NCI-H510A (cell line): ENCODE measurements around the gene CROCC2.

Source experiments
- DNase-seq: peaks from one replicate; lab custom pipeline; 2025; lab: John Stamatoyannopoulos, UW

Gene CROCC2

DNA sequence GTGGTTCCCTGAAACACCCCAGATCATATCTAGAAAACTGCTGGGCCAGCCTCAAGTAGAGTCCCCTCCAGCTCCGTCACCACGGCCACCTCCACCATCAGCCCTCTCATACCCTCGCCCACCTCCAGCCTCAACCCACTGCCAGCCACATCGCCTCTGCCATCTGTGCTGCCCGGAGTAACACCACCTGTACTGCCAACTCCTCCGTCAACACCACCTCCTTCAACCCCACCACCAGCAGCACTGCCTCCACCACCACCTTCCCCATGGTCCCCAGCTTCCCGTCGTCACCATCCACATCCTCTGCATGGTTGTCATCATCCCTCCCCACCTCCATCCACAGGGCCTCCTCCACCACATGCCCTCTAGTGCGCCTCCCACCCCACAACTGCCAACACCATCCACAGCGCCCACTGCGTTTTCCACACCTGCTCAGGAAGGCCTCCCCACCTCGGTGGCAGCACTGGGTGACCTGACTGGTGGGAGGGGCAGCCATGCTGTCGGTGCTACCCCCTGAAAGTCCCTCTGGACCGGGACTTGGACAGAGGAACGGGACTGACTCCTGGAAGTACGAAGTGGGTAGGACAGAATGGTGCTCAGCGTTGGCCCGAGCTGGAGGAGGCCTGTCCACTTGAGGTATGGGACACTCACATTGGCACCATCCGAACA lies 93.9 kb downstream of the CROCC2 start:
- no peak for DNase-seq

DNA sequence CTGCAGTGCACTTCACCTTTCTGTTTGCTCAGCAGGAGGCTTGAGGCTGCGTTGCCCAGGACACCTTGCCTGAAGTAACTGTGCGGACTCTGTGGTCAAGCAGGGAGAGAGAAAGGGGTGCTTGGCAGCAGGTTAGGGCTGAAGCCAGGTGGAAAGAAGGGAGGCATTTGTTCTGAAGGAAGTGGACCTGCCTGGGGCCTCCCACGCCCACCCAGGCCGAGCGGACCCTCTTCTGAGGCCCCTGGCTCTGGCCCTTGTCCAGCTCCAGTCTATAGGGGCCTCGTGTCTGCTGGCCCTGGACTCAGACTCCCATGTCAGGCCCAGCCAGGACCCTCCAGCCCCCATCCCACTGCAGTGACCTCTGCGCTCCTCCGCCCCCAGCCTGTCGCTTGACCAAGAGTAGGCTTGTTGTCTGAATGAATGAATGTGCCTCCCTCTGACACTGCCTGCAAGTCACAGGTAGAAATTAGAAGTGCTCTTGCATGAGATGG lies 94.7 kb downstream of the CROCC2 start:
- no peak for DNase-seq

DNA sequence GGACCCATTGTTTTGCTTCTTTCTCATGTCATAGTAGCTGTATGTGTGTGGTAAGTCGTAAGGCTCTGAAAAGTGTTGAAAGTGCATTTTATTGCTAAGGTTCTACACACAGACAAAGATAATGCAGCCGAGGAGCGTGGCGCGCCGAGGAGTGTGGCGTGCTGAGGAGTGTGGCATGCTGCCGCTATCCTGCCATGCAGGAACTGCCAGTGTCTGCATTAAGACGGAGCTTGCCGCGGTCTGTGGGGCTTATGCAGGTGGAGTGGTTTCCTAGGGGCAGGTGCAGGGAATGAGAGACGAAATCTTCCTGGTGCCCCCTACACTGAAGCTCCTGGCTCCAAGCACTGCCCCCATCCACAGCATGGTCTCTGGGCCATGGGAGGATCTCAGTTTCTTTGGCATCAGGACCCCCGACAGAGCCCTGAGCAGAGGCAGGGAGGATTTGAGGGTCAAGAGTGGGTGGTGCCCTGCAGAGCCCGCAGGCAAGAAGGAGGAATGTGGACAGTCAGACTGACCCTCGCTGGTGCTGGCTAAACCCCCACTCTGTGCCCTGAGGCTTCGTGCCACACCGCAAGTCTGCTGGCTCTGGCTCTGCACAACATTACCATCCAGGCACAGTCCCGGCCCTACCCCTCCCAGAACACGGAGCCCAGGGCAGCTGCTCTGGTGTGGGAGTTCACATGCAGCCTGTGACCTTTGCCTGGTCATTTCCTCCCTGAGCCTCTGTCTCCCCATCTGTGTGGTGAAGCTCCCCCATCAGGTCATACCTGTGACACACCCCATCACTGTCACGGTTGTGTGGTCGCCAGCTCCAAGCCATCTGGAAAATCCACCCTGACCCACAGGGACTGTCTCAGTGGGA lies 95.5 kb downstream of the CROCC2 start:
- DNase-seq, result no peak

DNA sequence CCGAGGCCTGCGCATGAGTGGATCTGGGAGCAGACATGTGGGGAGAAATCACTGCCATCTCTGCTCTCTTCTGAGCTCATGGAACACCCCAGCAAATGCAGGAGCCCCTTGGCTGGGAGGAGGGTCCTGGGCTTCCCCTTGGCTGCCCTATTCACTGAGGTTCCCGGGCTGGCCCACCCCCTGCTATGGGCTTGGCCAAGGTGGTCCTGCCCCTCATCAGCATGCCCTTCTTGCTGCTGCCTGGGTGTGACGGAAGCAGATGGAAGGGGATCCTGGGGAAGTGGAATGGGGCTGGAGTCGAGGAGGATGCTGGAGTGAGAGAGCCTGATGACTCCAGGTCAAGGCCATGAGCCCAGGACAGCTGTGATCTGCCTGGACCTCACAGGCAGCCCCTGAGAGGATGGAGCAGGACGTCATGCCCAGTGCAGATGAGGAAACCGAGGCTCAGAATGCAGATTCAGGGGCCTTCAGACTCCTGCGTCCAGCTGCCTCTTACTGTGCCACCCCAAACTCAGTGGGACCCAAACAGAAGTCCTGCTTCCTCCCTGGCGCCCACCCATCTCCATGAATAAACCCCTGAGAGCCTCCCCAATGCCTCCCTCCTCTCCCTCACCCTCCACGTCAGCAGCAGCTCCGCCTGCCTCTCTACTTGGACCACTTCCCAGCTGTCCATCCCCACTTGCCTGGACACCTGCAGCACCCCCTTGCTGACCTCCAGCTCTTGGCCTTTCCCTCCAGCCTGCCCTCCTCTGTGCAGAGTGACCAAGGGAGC lies 96.3 kb downstream of the CROCC2 start:
- DNase-seq, result no peak

DNA sequence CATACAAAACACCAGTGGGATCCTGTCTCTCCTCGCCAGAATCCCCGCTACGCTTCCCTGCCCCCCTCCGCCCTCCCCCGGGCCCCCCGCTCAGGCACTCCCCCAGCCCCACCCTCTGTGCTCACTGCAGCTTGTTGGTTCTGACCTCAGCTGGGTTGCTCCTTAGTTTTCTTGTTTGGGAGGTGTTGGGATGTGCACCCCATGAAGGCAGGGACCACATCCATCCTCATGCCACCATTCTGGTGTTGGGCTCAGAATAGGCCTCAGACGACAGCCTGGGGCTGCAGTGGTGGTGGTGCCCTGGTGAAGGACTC lies 96.9 kb downstream of the CROCC2 start:
- DNase-seq, result no peak

DNA sequence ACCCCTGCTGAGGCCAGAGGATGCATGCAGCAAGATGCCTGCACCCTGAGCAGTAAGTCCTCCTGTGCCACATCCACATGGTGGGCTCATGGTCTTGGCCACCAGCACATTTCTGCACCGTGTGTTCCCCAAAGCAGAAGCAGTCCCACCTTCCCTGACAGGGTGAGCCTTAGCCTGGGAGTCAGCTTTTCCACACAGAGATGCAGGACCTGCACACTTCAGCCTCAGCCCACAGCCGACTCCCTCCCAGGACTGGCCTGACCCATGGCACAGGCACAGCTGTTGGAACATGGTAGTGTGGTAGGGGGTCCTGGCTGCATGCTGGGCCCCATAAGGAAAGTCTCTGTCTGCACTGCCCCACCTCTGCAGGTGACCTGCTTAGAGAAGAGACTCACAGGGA lies 97.2 kb downstream of the CROCC2 start:
- no peak for DNase-seq

DNA sequence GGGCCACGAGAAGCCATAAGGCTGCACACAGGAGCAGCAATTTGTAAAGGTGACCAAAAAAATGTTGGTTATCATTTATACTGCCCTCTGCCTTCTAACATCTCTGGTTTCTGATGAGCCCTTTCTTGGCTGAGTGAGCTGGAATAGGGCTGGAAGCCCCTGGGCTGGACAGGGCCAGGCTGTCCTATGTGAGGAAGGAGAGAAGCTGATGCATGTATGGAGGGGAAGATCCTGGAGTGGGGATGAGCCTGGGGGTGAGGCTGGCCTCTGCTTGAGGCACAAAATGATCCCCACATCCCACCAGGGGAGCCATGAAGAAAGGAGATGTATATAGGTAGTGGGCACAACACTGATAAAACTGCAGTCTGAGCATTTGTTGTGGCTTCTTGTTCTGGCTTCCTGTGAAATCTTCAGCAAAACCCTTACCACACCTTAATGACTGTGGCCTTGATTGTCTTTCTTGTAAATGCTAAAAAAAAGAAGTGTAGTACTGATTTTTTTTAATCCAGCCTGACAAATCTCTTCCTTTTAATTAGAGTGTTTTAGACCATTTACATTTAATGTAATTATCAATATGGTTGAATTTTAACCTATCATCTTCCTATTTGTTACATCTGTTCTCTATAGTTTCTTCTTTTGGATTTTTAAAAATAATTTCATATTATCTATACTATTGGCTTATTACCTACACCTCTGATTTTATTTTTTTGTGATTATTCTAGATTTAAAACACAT lies 97.9 kb downstream of the CROCC2 start:
- no peak for DNase-seq

DNA sequence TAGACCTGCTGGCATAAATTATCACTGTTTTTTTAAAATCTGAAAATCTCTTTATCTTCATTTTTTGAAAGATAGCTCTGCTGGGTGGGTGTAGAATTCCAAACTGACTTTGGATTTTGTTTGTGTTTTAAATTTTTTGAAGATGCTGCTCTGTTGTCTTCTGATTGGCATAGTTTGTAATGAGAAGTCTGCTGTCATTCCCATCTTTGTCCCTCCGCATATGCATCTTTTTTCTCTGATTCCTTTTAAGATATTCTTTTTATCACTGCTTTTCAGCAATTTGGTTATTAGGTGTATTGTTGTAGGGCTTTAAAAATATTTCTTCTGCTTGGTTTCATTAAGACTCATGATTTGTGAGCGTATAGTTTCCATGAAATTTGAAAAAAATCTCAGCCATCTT lies 99.4 kb downstream of the CROCC2 start:
- no peak for DNase-seq

DNA sequence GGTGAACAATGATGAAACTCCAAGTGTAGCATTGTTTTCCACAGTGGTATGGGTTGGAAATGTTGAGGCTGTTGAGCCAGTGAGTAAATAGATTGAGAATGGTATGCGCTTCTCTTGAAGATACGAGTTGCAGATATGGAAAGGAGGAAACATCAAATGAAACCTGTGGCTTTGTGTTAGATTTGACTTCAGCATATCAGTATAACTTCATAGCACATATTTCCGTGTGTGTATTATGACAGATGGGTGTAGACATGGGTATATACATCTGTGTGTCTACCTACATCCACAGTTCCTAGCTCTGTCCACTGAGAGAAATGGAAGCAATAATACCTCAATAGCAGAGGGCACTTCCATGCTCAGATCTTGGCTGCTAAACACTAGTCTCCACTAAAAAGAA lies 100.3 kb downstream of the CROCC2 start:
- DNase-seq, result no peak

DNA sequence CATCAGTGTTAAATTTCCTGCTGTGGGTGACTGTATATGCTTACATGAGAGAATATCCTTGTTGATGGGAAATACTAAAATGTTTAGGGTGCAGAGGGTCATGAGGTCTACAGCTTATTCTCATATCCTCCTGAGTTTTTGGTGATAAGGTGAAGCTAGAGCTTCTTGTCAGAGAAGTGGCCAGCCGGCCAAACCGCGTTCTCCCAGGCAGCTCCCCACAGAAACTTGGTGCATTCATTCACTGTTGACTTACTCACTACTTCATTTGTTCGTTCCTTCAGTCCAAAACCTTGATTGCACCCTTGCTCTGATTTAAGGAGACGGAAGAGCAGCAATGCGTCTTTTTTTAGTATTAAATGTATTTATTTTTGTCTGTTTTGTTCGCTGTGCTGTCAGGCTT lies 101.0 kb downstream of the CROCC2 start:
- no peak for DNase-seq

DNA sequence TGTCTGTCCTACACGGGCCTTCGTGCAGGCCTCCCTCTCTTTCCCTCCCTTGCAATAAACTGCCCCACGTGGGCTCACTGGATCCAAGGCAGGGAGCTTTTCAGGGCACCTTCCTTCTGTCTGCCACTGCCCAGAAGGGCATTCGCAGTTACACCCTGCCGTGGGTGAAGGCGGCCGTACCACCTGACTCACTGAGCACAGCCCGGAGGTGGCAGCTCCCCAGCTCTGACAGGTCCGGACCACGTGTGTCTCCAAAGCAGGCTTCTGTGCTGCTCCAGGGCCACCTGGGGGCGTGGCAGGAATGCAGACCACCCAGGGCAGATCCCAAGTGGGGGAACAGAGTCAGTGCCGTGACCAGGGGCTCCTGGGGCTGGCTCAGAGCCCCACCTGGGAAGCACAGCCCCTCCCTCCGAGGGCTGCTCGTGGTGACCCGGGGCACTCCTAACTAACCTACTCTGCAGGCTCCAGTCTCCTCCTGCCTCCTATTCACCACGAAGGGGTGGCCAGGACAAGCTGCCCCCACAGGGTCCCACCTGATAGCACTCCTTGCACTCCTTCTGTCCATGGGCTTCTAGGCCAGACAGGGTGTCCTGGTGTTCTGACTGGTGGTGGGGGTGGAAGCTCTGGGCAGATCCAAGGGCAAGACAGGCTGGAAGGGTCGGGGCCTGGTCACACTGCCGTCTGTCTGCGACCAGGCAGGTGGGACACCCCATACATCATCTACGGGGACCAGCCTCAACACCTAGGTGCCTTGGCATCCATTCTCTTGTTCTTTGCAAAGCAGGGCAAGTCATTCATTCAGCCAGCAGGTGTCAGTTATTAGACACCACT lies 102.0 kb downstream of the CROCC2 start:
- DNase-seq, result no peak

DNA sequence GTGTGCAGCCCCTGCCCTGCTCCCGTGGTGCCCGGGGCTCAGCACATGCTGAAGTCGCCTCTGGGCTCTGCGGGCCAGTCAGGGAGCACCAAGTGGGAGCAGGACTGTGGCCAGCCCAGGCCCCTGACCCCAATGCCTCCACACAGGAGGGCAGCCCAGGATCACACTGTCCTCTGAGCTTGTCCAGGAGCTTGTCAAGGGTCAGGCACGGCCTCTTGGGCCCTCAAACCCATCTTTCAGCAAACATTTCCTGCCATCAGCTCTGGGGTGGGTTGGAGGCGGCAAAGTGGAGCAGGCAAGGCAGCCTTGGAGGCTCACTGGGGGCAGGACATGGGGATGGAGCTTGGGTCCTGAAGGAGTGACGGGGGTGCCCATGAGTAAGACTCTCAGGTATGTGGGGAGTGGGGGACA lies 102.6 kb downstream of the CROCC2 start:
- no peak for DNase-seq

DNA sequence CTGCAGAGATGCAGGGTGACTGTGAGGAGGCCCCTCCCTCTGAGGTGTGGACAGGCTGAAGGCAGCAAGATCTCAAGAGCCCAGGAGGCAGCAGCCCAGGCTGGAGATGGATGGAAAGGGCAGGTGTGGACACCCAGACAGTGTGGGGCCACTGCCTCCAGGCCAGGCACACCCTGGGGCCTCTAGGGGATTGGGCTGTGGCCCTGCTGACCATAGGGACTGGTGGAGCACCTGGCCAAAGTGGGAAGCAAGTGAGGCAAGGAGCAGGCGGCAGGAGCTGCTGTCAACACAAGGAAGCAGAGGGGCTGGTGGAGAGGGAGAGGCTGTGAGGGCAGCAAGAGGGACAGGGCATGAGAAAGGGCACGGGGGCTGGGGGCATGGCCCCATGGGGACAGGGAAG lies 103.1 kb downstream of the CROCC2 start:
- no peak for DNase-seq

DNA sequence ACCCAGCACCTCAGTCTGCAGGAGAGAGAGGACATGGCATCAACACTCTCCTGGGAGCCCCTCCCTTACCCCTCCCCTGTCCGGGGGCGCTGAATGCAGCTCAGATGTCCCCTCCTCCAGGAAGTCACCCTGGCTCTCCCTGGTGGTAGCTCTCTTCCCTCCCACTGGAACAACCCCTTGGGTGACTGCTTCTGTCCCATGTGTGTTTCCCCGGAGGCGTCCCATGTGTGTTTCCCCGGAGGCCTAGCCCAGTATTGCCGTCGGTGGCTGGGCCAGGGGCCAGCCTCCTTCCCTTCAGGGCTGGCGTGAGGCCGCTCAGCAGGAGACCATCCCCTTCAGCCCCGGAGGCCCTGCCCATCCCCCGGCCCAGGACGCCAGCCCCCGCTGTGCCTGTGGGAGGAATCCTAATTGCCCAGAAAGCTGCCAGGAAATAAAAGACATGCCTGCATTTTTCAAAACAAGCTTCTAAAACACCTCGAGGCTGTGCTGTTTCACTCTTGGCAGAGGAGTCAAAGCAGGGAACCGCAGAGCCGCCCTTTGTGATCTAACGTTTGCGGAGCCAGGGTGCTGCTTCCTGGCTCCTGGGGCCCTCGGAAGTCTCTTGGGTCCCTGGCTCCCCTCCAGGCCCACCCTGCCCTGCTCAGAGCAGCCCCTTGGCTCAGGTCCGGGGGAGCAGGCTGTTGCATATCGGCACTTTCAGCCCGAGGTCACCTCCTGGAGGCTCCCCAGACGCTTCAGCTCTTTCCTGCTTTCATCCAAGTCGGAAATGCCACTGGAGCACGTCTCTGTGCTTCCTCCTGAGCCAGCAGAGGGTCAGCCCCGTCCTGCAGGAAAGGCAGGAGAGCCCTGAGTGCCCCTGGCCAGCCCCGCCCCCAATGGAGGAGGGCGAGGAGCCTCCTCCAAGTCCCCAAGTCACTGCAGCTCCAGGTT lies 103.7 kb downstream of the CROCC2 start:
- DNase-seq, result no peak

DNA sequence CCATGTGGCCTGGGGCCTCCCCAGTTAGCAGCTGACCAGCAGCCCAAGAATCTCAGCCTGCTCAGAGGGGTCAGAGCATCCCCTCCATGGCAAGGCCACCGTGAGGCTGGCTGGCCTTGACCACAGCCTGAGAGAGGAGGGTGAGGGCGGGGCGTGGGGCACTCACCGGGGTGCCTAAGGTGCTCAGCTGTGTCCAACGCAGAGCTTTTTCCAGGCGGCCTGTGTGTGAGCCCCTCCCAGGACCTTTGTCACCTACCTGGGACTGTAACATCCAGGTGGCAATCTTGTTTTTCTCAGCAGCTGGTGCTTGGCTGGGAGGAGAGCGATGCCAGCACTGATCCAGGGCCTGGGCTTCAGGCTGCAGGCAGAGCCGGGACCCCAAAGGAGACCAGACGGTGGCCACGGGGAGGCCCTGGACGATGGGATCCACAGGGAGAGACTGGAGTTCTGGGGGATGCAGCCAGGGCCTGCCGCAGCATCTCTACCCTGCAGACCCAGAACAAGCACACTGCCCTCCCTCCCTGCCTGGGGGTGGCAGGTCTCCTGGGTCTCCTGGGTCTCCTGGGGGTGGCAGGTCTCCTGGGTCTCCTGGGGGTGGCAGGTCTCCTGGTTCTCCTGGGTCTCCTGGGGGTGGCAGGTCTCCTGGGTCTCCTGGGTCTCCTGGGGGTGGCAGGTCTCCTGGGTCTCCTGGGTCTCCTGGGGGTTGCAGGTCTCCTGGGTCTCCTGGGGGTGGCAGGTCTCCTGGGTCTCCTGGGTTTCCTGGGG lies 104.6 kb downstream of the CROCC2 start:
- no peak for DNase-seq

DNA sequence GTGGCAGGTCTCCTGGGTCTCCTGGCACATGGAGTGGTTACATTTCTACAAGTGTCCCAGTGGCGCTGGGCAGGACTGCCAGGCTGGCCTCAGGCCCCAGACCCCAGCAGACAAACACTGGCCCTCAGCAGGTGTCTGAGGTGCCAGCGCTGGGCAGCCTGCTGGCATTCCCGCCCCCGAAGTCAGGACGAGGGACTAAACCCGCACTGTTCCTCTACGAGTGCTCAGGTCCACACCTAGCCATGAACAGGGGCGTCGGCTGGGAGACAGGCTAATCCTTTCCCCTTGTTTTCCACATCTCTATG lies 105.1 kb downstream of the CROCC2 start:
- DNase-seq, result no peak

DNA sequence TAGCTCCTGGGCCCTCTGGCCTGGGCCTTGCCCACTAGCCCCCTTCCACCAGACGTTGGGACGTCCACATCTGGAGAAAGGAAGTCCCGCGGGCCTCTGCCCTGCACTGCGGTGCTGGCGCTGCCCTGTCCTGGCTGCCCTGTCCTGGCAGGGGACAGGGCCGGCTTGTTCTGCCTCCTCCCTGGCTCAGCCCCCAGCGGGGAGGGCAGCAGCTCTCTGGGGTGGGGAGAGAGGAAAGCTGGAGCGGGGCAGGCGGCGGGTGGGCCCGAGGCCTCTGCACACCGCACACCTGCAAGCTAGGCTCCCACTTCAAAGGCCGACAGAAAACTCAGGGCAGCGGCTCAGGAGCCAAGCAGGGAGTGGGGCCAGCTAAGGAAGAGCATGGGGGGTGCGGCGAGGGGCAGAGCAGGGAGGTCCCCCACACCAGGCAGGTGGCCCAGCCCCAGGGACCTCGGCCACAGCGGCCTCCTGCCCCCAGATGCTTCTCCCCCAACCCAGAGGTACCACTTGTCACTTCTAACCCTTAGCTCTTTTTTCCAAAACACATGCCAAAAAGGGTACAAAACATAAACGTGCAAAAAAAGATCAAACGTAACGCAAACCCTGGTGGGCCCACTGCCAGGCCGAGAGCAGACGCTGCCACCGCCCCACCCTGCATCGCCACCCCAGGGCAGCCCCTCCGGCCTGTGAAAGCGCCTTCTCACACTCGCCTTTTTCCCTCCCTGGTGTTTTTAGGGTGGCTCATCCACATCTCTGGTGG lies 105.8 kb downstream of the CROCC2 start:
- no peak for DNase-seq

DNA sequence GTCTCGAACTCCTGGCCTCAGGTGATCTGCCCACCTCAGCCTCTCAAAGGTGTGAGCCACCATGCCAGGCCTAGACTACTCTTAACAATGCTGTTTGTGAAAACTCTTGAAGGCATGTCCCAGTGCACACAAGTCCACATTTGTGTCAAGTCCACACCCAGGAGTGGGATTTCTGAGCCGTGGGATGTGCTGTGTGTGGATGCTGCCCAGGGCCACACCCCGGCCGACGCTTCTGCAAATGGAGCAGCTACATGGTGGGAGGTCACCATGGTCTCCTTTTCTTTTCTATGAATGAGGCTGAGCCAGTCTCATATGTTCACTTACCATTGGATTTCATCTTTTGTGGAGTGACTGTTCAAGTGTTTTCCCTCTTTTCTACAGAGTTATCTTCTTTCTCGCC lies 108.1 kb downstream of the CROCC2 start:
- DNase-seq, result no peak

DNA sequence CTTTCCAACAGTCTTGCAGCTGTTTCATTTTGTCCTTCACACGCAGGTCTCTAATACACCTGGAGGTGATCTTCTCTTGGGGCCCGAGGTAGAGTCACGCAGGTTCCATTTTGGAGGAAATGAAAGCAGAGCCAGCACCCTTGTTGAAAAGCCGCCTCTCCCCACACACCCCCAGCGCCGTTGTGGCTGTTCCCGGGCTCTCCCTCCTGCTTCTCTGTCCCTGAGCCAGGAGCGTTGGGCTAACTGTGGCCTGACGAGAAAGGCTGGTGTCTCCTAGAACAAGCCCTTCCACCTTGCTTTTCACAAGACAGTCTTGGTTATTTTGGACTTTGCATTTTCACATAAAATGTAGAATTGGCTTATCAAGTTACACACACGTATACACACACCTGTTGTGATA lies 108.6 kb downstream of the CROCC2 start:
- DNase-seq, result no peak
